ENCODE measurements around the gene CPB1. TPM values are rescaled to one million over a fixed set of nuclear protein-coding genes. Genes with fewer than 3 reads are reported as not detected.

CPB1 gene
- total and polyA plus RNA-seq, 8 donors, result 3,071 to 29,247 (median 22,743) TPM

Other genes starting within 250 kb of the CPB1 start
- gene AGTR1, start 129.9 kb upstream of the CPB1 start, total RNA-seq, result 1 to 10 TPM in 1 of 6 donors, under 1 TPM in 5; 0.56 to 2.4 (median 0.72) TPM
- gene AGTR1, start 129.9 kb upstream of the CPB1 start, polyA plus RNA-seq, result 1 to 10 TPM; 1.5 to 2.6 TPM
- gene CPA3, start 37.5 kb downstream of the CPB1 start, total RNA-seq, result 10 to 100 TPM in 1 of 6 donors, 1 to 10 TPM in 5; 3.0 to 10.4 (median 4.9) TPM
- gene CPA3, start 37.5 kb downstream of the CPB1 start, polyA plus RNA-seq, result 1 to 10 TPM; 1.1 to 3.0 TPM
- gene GYG1, start 163.7 kb downstream of the CPB1 start, total RNA-seq, result 10 to 100 TPM; 21.5 to 29.1 (median 22.6) TPM
- 10 to 100 TPM; 22.3 to 37.8 TPM for gene GYG1, start 163.7 kb downstream of the CPB1 start, polyA plus RNA-seq